Hindlimb muscle (tissue), 1 donor: ENCODE data around the gene RRBP1. TPM values are rescaled to one million over a fixed set of nuclear protein-coding genes. Genes with fewer than 3 reads are reported as not detected.
"Not testable (repeated sequence)": the region's sequence is repeated elsewhere in the genome, so short reads cannot be mapped to it uniquely, and the experiment has no call there.

Source experiments
- DNase-seq: peaks from one replicate; pipeline ENCODE4 v3.0.0-alpha.2; 2013
- polyA plus RNA-seq: library from polyadenylated mRNA; unstranded; fragments of 120-200 nt; gene quantifications from one replicate; pipeline ENCODE4 v1.2.1, GENCODE V29; 2013; ENCODE audit not compliant: insufficient read length

Gene RRBP1
- polyA plus RNA-seq, 1 donor: 109 TPM

- no peak for DNase-seq
Observed at GRCh38 chr20:17709361-17710293, 27.6 kb upstream of the RRBP1 start.

GRCh38 chr20:17708675-17709360, 26.8 kb upstream of the RRBP1 start:
- DNase-seq: no peak

DNA sequence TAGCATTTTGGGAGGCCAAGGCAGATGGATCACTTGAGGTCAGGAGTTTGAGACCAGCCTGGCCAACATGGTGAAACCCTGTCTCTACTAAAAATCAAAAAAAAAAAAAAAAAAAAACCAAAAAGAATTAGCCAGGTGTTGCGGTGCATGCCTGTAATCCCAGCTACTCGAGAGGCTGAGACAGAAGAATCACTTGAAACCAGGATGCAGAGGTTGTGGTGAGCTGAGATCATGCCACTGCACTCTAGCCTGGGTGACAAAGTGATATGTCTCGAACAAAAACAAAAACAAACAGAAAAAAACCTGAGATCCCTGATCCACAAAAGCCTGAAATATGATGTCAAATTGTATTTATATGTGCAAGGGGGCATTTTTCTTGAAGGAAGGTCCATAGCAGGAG, 25.9 kb upstream of the RRBP1 start:
- DNase-seq: not testable (repeated sequence)

- DNase-seq: no peak
Observed at GRCh38 chr20:17706632-17707031, 24.6 kb upstream of the RRBP1 start.

GRCh38 chr20:17705916-17706315, 23.9 kb upstream of the RRBP1 start:
- no peak for DNase-seq

DNA sequence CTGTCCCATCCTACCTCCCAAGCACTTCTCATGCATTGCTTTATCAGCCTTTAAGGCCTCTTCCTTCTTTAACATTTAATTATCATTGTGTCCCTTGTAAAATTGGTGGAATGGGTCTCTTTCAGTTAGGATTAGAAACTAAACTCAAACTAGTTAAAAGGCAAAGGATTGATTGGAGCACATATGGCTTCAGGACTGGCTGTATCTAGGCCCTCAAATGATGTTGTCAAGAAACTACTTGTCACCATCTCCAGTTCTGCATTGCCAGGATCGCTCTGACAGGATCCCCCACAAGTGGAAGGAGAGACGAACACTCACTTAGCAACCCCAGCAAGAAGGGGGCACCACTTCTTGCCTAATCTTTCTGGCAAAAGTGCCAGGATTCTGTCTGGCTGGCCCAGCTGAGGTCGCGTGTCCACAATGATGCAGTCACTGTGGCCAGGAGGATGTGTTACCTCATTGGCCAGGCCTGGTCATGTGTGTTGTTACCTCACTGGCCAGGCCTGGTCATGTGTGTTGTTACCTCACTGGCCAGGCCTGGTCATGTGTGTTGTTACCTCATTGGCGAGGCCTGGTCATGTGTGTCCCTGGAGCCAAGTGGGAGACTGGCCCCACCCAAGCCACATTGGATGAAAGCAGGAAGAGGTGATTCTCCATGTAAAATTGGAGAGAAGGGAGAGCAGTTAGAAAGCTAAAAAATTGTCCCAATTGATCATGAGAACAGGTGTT, 22.7 kb upstream of the RRBP1 start:
- DNase-seq: no peak

GRCh38 chr20:17701826-17702225, 19.8 kb upstream of the RRBP1 start:
- DNase-seq: no peak

GRCh38 chr20:17700637-17701036, 18.6 kb upstream of the RRBP1 start:
- DNase-seq: no peak

- DNase-seq: no peak
Observed at GRCh38 chr20:17699931-17700351, 17.9 kb upstream of the RRBP1 start, which contains the start of gene BANF2. BANF2 (plus strand) TSS chr20:17699966; CDS start chr20:17725026, 25,060 bp downstream.

DNA sequence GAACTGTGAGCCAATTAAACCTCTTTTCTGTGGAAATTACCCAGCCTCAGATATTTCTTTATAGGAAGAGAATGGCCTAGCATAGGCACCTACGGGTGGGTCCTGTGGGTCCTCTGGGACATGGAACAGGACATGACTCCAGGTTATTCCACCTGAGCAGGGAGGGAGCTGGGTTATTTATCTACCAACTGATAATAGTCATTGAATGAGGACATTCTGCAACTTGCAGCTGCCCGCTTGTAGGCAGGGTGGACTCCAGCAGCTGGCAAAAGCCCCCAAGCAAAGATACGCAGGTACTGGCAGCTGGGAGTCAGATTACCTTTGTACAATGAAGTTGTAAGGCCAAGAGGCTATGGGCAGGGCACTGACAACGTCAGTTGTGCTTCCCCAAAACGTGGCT, 16.3 kb upstream of the RRBP1 start:
- DNase-seq: no peak

DNA sequence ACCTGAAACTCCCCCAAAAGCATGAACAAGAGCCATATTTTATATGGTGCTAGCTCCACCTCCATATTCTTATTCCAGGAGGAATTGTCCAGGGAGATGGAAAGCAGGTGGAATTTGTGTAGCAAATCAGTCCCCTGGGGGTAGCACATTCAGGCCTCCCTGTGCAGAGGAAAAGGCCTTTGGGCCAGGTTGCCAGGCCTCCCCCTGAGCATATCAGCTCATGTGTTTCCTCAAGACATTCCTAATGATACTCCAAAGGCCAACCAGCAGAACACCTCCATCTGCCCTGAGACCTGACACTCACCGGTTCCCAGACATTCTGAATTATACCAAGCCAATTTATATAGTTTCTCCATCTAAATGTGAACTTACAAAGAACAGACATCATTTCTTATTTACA, 15.1 kb upstream of the RRBP1 start:
- no peak for DNase-seq

- DNase-seq: no peak
Observed at GRCh38 chr20:17696287-17696686, 14.2 kb upstream of the RRBP1 start.

DNA sequence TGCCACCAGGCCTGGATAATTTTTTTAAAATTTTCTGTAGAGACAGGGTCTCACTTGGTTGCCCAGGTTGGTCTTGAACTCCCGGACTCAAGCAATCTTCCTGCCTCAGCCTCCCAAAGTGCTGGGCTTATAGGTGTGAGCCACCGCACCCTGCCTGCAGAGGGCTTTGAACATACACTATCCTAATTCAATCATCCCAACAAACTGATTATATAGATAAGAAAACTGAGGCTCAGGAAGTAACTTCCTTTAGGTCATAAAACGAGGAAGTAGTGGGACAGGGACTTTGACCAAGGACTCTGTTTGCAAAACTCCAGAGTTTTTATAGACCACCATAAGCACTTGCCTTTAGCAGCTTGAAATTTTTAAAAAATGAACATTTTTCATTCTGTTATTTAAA, 12.7 kb upstream of the RRBP1 start:
- DNase-seq: no peak

DNA sequence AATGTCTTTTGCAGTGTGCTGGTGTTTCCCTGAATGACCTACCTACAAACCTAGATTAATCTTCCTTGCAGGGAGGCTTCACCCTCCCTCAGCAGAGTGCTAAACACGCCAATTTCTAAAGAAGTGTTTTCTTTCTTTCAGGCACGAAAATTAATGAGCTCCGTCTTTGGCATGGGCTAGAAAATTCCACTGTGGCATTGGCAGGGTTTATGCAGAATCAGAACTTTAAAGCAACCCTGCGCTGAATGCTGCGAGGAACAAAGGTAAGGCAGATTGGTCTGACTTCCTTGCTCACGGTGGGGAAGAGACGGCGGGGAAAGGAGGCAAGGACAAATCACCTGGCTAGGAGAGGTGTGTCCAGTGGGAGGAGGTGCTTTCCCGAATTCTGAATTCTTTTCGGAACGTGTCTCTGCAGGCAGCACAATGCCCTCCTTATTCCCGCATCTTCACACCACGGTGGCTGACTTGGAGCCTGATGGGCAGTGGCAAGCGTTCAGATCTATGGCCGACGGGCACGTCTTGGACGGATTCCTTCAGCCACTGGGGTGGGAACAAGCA, 11.5 kb upstream of the RRBP1 start:
- no peak for DNase-seq

GRCh38 chr20:17691758-17692157, 9.7 kb upstream of the RRBP1 start:
- DNase-seq: no peak

GRCh38 chr20:17690144-17690543, 8.1 kb upstream of the RRBP1 start:
- no peak for DNase-seq

GRCh38 chr20:17688965-17689364, 6.9 kb upstream of the RRBP1 start:
- DNase-seq: no peak

DNA sequence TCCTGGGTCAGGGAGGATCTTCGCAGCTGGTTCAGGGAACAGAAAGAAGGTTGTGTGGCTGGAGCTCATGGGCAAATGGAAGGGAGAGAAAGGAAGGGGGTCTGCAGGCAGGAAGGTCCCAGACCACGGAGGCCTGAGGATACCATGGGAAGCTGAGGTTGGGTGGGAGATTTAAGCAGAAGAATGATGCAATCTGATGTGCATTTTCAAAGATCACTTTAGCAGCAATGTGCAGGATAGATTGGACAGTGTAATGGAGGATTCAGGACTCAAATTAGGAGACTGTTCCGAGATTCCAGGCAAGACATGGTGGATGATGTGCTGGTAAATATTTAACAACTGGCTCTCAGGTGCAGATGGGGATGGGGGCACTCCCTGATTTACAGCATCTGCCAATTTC, 5.8 kb upstream of the RRBP1 start:
- no peak for DNase-seq

GRCh38 chr20:17685168-17685567, 3.1 kb upstream of the RRBP1 start:
- no peak for DNase-seq

- no peak for DNase-seq
Observed at GRCh38 chr20:17684077-17684888, 2.2 kb upstream of the RRBP1 start.

- DNase-seq: no peak
Observed at GRCh38 chr20:17683218-17684076, 1.4 kb upstream of the RRBP1 start.
